Cardiac septum (tissue), 1 donor: Measurements from ENCODE around the gene HOXA3. TPM values are rescaled to one million over a fixed set of nuclear protein-coding genes. Genes with fewer than 3 reads are reported as not detected.
A peak's percentile ranks its signal among the peaks of the same experiment; 100 is the strongest.

Experiments
- DNase-seq: peaks from one replicate; pipeline ENCODE4 v3.0.0-alpha.2; 2020; ENCODE audit warnings: low spot score
- intact Hi-C: fragments of 100-400 bp; cut with DNase I; formaldehyde crosslinking; loops from one replicate; pipeline ENCODE4 v1.14.0; 2022
- total RNA-seq: library from RNA; stranded (reverse); fragmentation: NEBNext Ultra II Directional; extraction: Animal tissue kit (Norgen Biotek cat#: 25700); gene quantifications from one replicate; pipeline ENCODE4 v1.2.1, GENCODE V29; 2021
- donor health status: DM: no; HTN: no; CAD: no.

HOXA3 gene
- total RNA-seq, 1 donor from 2014 or later = 0.40 TPM

DNA sequence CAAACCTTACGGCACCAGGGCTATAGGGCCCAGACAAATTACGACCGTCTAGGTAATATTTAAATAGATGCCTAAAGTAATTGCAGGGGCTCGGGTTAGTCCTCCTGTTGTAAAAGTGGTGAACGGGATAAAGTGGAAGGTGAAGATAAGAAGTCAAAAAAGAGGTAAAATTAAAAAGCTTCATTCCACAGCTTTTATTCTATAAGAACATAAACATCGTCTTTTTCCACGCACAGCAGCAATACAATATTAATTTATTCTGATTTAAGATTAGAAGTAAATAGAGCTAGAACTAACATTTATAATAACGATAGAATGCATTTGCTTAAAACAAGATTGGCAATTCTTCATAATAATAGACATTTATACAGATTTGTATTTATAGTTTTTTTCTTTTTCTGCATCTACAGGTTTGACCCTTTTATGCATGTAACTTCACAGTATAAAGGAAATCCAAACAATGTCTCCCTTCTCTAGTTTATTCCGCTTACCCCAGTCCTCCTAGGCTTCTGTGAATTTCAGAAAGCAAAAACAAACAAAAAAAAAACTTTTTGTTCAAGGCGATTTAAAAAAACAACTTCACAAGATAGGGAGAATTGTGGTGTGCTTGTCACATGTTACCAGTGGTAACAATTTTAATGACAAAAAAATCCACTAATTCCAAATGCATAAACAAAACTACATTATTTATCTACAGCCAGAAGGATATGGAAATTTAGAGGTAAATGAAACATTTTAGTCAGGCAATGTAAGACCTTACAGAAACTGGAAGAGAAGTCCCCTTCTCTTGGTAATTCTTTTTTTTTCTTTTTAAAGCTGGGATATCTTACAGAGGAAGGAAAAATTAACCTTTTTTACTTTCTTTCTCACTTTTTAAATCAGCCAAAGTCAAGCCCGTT is 18.3 kb upstream of the HOXA3 start:
- intact Hi-C loops = no loop called here
- no peak for DNase-seq

DNA sequence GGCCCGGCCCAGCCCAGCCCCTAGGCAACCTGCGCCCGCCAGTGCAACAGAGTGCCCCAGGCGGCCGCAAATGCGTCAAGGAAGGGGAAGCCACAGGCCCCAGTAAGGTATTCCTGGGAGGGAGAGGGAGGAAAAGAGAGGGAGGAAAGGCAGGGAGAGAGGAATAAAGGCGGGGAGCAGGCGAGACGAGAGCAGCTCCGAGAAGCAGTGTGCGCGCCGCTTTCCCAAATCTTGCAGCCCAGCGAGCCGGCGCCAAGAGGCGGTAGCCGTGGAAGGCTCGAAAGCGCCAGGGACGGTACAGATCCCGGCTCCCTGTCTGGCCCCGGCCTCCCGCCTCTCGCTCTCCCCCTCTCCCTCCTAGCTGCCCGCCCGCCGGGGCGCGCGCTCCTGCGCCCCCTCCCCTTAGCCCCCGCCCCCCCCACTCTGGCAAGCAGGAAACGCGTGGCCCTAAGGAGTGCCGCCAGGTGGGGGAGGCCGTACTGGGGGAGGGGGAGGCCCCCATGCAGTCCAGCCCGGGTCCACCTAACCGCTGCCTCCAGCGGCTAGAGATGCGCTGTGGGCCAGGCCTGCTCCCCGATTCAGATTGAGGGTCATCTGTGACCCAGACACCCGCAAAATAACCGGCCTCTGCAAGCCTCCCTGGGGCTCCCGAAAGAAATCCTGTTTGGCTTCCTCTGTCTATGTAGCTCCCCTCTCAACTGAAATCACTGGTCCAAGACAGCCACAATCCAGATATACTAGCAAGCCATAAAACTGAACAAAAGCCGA is 17.5 kb upstream of the HOXA3 start:
- DNase-seq = no peak

GRCh38 chr7:27168265-27168947 is 16.0 kb upstream of the HOXA3 start:
- no peak for DNase-seq
- intact Hi-C loops = loop anchor here (10.0 kb wide), 1 partner anchor 1304 kb away; no protein-coding TSS in a partner anchor

More for the DNA sequence above, 17.5 kb upstream of the HOXA3 start:
- intact Hi-C loops = loop anchor here (10.0 kb wide), 1 partner anchor 1305 kb away; no protein-coding TSS in a partner anchor

- intact Hi-C loops = loop anchor here (10.0 kb wide), 1 partner anchor 1303 kb away; no protein-coding TSS in a partner anchor
- no peak for DNase-seq
Observed at GRCh38 chr7:27167916-27168264, 15.5 kb upstream of the HOXA3 start.

GRCh38 chr7:27166531-27167505 is 14.4 kb upstream of the HOXA3 start:
- no peak for DNase-seq
- intact Hi-C loops = loop anchor here (10.0 kb wide), 1 partner anchor 1302 kb away; no protein-coding TSS in a partner anchor

GRCh38 chr7:27165996-27166530 is 13.7 kb upstream of the HOXA3 start:
- no peak for DNase-seq
- intact Hi-C loops = loop anchor here (10.0 kb wide), 1 partner anchor 1301 kb away; no protein-coding TSS in a partner anchor

GRCh38 chr7:27165089-27165995 is 13.0 kb upstream of the HOXA3 start, which contains the start of gene HOXA9:
HOXA9 (minus strand) TSS chr7:27165537; CDS start chr7:27165457, 80 bp downstream.
- no peak for DNase-seq
- intact Hi-C loops = loop anchor here (10.0 kb wide), 1 partner anchor 1301 kb away; no protein-coding TSS in a partner anchor

DNA sequence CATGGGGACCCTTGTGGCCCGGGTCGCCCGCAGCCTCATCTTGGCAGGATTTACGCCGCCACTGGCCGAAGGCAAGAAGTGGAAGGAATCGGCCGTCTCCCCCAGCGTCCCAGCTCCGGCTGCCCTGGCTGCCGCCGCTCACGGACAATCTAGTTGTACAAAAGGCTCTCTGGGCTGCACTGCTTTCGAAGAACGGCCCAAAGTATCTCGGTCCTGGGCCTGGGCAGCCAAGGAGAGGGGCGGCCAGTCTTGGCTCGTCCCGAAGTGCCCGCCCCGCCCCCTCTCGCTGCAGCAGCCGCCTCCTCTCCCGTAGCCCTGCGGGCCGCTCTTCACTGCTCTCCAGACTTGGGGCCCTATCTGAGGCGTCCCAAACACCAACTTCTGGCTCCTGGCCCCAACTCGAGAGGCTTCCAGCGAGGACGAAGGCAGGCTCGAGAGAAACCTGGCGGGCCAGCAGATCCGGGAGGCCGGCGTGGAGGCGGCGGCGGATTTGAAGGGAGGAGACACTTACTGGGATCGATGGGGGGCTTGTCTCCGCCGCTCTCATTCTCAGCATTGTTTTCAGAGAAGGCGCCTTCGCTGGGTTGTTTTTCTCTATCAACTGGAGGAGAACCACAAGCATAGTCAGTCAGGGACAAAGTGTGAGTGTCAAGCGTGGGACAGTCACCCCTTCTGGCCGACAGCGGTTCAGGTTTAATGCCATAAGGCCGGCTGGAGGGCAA is 12.1 kb upstream of the HOXA3 start:
- no peak for DNase-seq
- intact Hi-C loops = loop anchor here (10.0 kb wide), 1 partner anchor 1300 kb away; no protein-coding TSS in a partner anchor

DNA sequence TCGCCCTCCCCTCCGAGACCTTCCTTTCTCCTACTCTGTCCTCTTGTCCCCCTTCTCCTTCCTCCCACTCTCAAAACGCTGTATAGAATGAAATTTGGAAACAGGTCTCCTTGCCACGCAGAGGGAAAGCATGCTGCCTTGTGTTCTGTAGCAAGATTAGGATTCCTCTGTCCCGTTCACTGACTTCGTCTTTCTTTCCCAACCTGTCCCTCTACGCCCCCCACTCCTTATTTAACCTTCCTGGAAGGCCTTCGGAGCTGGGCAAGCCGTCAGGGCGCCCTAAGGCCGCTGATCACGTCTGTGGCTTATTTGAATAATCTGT is 11.6 kb upstream of the HOXA3 start:
- intact Hi-C loops = loop anchor here (10.0 kb wide), 1 partner anchor 1299 kb away; no protein-coding TSS in a partner anchor
- no peak for DNase-seq

DNA sequence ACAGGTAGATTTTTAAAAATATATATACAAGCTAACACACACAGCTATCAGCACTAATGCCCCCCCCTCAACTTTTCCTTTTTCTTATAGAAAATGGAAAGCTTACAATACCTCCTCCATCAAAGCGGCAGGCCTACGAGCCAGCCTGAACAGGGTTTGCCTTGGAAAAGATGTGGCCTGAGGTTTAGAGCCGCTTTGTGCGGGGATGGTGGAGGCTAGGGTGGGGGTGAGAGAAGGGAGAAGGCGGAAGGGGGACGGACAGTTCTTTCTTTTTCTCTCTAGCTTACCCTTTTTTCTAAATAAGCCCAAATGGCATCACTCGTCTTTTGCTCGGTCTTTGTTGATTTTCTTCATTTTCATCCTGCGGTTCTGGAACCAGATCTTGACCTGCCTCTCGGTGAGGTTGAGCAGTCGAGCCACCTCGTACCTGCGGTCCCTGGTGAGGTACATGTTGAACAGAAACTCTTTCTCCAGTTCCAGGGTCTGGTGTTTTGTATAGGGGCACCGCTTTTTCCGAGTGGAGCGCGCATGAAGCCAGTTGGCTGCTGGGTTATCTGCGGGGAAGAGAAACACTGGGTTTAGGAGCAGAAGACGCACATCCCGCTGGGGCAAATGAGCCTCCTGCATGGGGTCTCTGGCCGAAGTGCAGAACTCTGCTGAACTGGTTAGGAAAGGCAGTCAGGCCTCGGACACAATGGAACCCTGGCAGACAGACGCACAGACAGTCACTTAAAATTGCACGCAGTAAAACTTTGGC is 11.1 kb upstream of the HOXA3 start:
- intact Hi-C loops = loop anchor here (10.0 kb wide), 1 partner anchor 1299 kb away; no protein-coding TSS in a partner anchor
- DNase-seq = no peak

GRCh38 chr7:27162561-27163287 is 10.3 kb upstream of the HOXA3 start:
- DNase-seq = no peak
- intact Hi-C loops = loop anchor here (10.0 kb wide), 1 partner anchor 1298 kb away; no protein-coding TSS in a partner anchor

DNA sequence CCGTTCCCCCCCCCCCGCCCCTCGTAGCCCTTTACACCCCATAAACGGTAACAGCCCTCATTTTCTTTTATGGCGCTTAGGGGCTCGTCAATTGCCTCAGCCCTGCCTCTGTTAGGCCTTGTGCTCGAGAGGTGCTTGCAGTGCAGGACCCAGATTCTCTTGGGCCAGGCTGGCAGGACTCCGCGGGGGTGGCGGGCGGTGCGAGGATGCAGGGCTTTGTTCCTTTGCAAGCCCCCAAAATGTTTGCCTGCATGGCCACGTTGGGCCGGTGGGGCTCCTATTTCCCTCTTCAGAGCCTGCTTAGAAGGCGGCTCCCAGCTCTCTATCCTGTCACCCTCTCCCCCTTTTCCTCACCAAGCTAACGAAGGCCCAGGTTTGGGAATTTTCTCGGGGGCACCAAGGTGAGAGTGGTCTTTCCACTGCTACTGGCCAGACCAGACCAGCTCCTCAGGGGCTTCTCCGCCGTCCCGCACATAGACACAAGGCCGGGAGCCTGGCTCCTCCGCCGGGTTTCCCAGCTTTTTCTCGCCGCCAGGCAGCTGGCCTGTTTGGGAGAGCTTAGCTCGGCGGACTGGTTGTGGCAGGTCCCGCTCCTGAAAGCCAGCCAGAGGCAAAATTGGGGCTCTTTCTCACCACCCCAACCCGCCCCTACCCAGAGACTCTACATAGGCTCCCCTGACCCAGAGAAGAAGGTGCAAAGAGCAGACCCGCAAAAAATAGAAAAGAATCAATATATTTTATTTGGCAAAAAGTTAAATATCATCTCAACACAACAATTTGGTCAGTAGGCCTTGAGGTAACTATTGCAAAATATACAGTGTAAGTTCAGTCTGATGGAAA is 9.6 kb upstream of the HOXA3 start:
- peak; percentile 44 for DNase-seq
- intact Hi-C loops = loop anchor here (2.0 to 10.0 kb wide), 3 partner anchors 475 to 1297 kb away; no protein-coding TSS in a partner anchor

- DNase-seq = no peak
- intact Hi-C loops = loop anchor here (2.0 to 10.0 kb wide), 3 partner anchors 474 to 1296 kb away; no protein-coding TSS in a partner anchor
Observed at GRCh38 chr7:27161214-27161720, 8.9 kb upstream of the HOXA3 start.
